Kidney (tissue), 14 donors: ENCODE data around the gene NUP210. TPM values are rescaled to one million over a fixed set of nuclear protein-coding genes. Genes with fewer than 3 reads are reported as not detected.

Experiments used
- DNase-seq, 5 donors: peaks; one replicate each; pipeline ENCODE4 v3.0.0-alpha.2; 2013 to 2020
- FAIRE-seq: peaks from 2 replicates; lab custom pipeline; 2012; peaks lifted over from hg19 to GRCh38; lab: Jason Lieb, UNC
- H3K27ac ChIP-seq, 2 donors: one replicate each; pipeline ENCODE4 v1.7.0; 2013; ENCODE audit warnings: low read depth in 2 of 2, low read length in 2 of 2, inconsistent platforms in 1 of 2
- H3K27me3 ChIP-seq: one replicate; pipeline ENCODE4 v1.7.1; 2013; ENCODE audit warnings: low read length, inconsistent platforms; ENCODE audit not compliant: control insufficient read depth, insufficient read depth
- H3K36me3 ChIP-seq, 3 donors: one replicate each; pipeline versions ENCODE4 v1.7.0 to v1.7.1; 2013; ENCODE audit warnings: low read length in 3 of 3, control low read depth in 1 of 3, inconsistent platforms in 1 of 3; ENCODE audit not compliant: insufficient read depth in 3 of 3, control insufficient read depth in 2 of 3
- H3K4me1 ChIP-seq, 3 donors: one replicate each; pipeline versions ENCODE4 v1.7.0 to v1.7.1; 2013; ENCODE audit warnings: low read length in 3 of 3, inconsistent platforms in 1 of 3, low read depth in 1 of 3; ENCODE audit not compliant: control insufficient read depth in 2 of 3, insufficient read depth in 2 of 3
- H3K4me3 ChIP-seq, 3 donors: one replicate each; pipeline versions ENCODE4 v1.7.0 to v1.8.1; 2013; ENCODE audit warnings: low read length in 3 of 3, control low read depth in 1 of 3, inconsistent platforms in 1 of 3
- H3K9ac ChIP-seq, 3 donors: one replicate each; pipeline versions ENCODE4 v1.7.0 to v1.7.1; 2013; ENCODE audit warnings: low read length in 3 of 3, control low read depth in 1 of 3, inconsistent platforms in 1 of 3
- H3K9me3 ChIP-seq, 3 donors: one replicate each; pipeline versions ENCODE4 v1.7.0 to v1.7.1; 2013; ENCODE audit warnings: low read length in 3 of 3, control low read depth in 1 of 3, inconsistent platforms in 1 of 3; ENCODE audit not compliant: control insufficient read depth in 2 of 3, insufficient read depth in 1 of 3
- CTCF ChIP-seq: IDR thresholded peaks from 3 replicates; pipeline ENCODE4 v1.5.1; 2012; ENCODE audit warnings: mild to moderate bottlenecking, moderate library complexity, borderline replicate concordance; ENCODE audit not compliant: insufficient read depth; ENCODE audit errors: extremely low read depth
- intact Hi-C: fragments of 100-400 bp; cut with DNase I; formaldehyde crosslinking; loops from one replicate; pipeline ENCODE4 v1.11.1; 2022
- polyA plus RNA-seq: library from polyadenylated mRNA; stranded (reverse); fragments of 350-450 nt; fragmentation: Illumina TruSeq; extraction: RNeasy Lipid Tissue Mini Kit (QIAGEN cat#74804); gene quantifications from one replicate; pipeline ENCODE4 v1.2.3, GENCODE V29; 2014; ENCODE audit warnings: low read depth, low replicate concordance; ENCODE audit not compliant: insufficient read depth
- total RNA-seq: library from RNA; stranded (reverse); fragmentation: NEBNext Ultra II Directional; extraction: Animal tissue kit (Norgen Biotek cat#: 25700); gene quantifications from one replicate; pipeline ENCODE4 v1.2.1, GENCODE V29; 2021
- donor health status: control.
- donor health status: control.
- donor health status: control.
- donor health status: control.
- donor health status: control.
- donor health status: DM: yes; HTN: yes; CAD: no.
- donor health status: Normal renal cell carcinoma (clear cell type).

Gene NUP210
- total and polyA plus RNA-seq, 2 donors from 2014 or later, result 5.6 to 22.9 TPM

- Histone ChIP-seq H3K27me3 (no peaks in the 10 kb centered on the region), H3K36me3 (peaks cover 0 to 23% (median 23%) of the 10 kb centered on the region in 3 donors), H3K27ac (no peak overlapping the region), H3K9me3 (no peaks in the 10 kb centered on the region), H3K4me3 (no peak overlapping the region), H3K4me1 (peaks cover 0 to 5% (median 0%) of the 10 kb centered on the region in 3 donors), H3K9ac (no peak overlapping the region)
- no peak for DNase-seq
- TF ChIP-seq CTCF, result no peak
- no peak for FAIRE-seq
- intact Hi-C loops, result no loop called here
Measured at GRCh38 chr3:13389378-13389777, 30.7 kb downstream of the NUP210 start.

GRCh38 chr3:13388816-13389215, 31.3 kb downstream of the NUP210 start:
- Histone ChIP-seq H3K27ac (no peak overlapping the region), H3K9me3 (no peaks in the 10 kb centered on the region), H3K4me1 (peaks cover 0 to 5% (median 0%) of the 10 kb centered on the region in 3 donors), H3K4me3 (no peak overlapping the region), H3K36me3 (peaks cover 0 to 23% (median 23%) of the 10 kb centered on the region in 3 donors), H3K27me3 (no peaks in the 10 kb centered on the region), H3K9ac (no peak overlapping the region)
- intact Hi-C loops, result no loop called here
- FAIRE-seq (no peak), DNase-seq (no peak)
- no peak for TF ChIP-seq CTCF

- Histone ChIP-seq H3K9me3 (no peaks in the 10 kb centered on the region), H3K4me1 (no peaks in the 10 kb centered on the region), H3K27ac (no peak overlapping the region), H3K36me3 (peaks cover 0 to 28% (median 28%) of the 10 kb centered on the region in 3 donors), H3K9ac (no peak overlapping the region), H3K4me3 (no peak overlapping the region), H3K27me3 (no peaks in the 10 kb centered on the region)
- TF ChIP-seq CTCF, result no peak
- FAIRE-seq (no peak), DNase-seq (no peak)
- intact Hi-C loops, result no loop called here
Measured at GRCh38 chr3:13385373-13385965, 34.7 kb downstream of the NUP210 start.

GRCh38 chr3:13380971-13381370, 39.2 kb downstream of the NUP210 start:
- no peak for TF ChIP-seq CTCF
- no peaks in the 10 kb centered on the region for H3K27me3 ChIP-seq
- intact Hi-C loops, result no loop called here

More at GRCh38 chr3:13380971-13381370, 39.2 kb downstream of the NUP210 start:
- no peak overlapping the region for H3K27ac ChIP-seq
- H3K9me3 ChIP-seq, result no peaks in the 10 kb centered on the region
- H3K4me3 ChIP-seq, result no peak overlapping the region
- DNase-seq (no peak), FAIRE-seq (no peak)
- H3K4me1 ChIP-seq, result no peaks in the 10 kb centered on the region
- peaks cover 0 to 28% (median 28%) of the 10 kb centered on the region in 3 donors for H3K36me3 ChIP-seq
- H3K9ac ChIP-seq, result no peak overlapping the region
